Measurements from ENCODE around the gene TLE1.

Gene TLE1

DNA sequence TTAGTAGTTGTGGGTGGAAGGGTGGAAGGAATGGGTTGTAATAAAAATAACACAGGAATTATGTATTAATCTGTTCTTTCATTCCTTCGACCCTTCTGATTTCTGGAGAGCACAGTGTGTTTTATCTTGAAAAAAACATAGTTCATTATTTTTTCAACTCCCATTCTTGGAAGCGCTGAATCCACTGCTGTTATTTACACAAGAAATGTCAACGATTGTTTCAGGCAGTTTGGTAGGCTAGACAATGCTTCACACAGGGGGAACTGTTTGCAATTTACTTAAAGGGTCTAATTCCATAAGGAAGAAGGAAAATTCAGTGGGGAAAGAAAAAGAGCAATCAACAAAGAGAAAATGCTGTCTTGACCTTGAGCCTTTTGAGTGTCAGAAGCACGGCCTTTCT lies 142.9 kb downstream of the TLE1 start:
- H3K36me3 ChIP-seq (replicated peaks), result no peaks in the 10 kb centered on the region
- no peaks in the 10 kb centered on the region for H3K27me3 ChIP-seq (replicated peaks)
- no peak for TF ChIP-seq CTCF (IDR thresholded peaks at IDR 0.05; ENCODE audit: low read depth, low read length, missing control alignments)
- no peak overlapping the region for H3K4me3 ChIP-seq (ENCODE audit: low read depth, low read length)
- no peak for DNase-seq
- in situ Hi-C loops (cut with HindIII; ENCODE audit: low pct_ligation_motif_present, low sequenced_read_pairs), result no loop called here
- no peak overlapping the region for H3K27ac ChIP-seq

GRCh38 chr9:81543695-81544094 lies 145.7 kb downstream of the TLE1 start:
- in situ Hi-C loops (cut with HindIII; ENCODE audit: low pct_ligation_motif_present, low sequenced_read_pairs), result no loop called here
- Histone ChIP-seq H3K4me3 (ENCODE audit: low read depth, low read length) (no peak overlapping the region), H3K27me3 (replicated peaks) (no peaks in the 10 kb centered on the region), H3K36me3 (replicated peaks) (no peaks in the 10 kb centered on the region), H3K27ac (no peak overlapping the region)
- no peak for TF ChIP-seq CTCF (IDR thresholded peaks at IDR 0.05; ENCODE audit: low read depth, low read length, missing control alignments)
- DNase-seq, result no peak

DNA sequence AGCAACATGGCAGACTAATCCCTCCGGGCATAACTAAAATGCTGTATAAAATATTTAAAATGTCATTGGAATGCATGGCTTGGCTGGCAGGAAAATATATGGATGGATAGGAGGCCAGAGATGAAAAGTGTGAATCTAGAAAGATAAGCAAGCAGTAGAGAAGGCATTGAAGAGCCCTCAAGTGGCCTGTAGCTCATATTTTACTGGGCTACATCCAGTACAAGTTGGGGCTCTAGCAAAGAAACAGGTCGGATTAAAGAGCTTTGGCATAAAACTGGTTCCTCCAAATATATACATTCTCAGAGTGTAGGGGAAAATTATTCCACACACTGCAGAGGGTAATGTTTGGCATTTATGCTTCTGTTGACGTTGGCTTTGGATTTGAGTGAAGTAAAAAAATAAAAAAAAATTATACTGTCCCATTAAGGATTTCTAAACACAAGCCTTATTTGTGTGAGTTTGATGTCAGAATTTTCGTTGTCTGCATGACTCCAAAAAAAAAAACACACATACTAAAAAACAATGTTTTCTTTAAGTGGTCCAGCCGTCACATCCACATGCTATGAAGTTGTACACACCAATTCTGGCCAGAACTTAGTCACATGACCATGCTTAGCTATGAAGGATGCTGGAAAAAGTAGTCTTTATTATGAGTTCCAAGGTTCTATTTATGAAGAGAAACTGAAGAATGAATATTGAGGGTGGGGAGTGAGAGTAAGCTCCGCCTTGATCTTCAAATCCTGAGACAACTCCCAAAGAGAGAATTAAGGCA lies 147.0 kb downstream of the TLE1 start:
- in situ Hi-C loops (cut with HindIII; ENCODE audit: low pct_ligation_motif_present, low sequenced_read_pairs), result no loop called here
- Histone ChIP-seq H3K36me3 (replicated peaks) (no peaks in the 10 kb centered on the region), H3K27ac (no peak overlapping the region), H3K27me3 (replicated peaks) (no peaks in the 10 kb centered on the region), H3K4me3 (ENCODE audit: low read depth, low read length) (no peak overlapping the region)
- TF ChIP-seq CTCF (IDR thresholded peaks at IDR 0.05; ENCODE audit: low read depth, low read length, missing control alignments), result no peak
- DNase-seq, result no peak

DNA sequence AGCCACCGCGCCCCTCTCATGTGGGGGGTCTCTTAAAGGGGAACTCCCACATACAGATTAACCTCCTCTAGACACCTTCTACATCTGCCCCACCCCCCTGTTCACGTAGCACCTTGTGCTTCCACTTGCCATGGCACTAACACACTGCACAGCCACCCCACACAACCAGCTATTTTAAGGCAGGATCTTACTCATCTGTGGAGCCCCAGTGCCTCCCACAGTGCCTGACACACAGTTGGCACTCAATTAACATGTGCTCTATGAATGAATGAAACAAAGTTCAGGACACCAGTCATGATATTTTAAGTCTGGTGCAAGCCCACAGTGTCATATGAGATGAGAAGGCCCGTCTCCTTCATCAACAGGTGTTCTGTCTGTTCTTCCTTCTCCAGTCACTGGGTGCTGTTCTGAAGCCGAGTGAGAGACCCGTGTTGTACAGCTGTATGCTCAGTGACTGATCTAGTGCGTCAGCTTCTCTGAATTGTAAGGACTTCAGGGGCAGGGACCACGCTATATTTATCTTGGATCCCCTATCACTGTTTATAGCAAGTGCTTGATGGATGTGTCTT lies 149.1 kb downstream of the TLE1 start:
- no peak overlapping the region for H3K4me3 ChIP-seq (ENCODE audit: low read depth, low read length)
- TF ChIP-seq CTCF (IDR thresholded peaks at IDR 0.05; ENCODE audit: low read depth, low read length, missing control alignments), result no peak
- in situ Hi-C loops (cut with HindIII; ENCODE audit: low pct_ligation_motif_present, low sequenced_read_pairs), result no loop called here
- no peak overlapping the region for H3K27ac ChIP-seq
- DNase-seq, result no peak
- H3K36me3 ChIP-seq (replicated peaks), result no peaks in the 10 kb centered on the region
- H3K27me3 ChIP-seq (replicated peaks), result no peaks in the 10 kb centered on the region

- Histone ChIP-seq H3K27ac (no peak overlapping the region), H3K4me3 (ENCODE audit: low read depth, low read length) (no peak overlapping the region), H3K27me3 (replicated peaks) (no peaks in the 10 kb centered on the region), H3K36me3 (replicated peaks) (no peaks in the 10 kb centered on the region)
- TF ChIP-seq CTCF (IDR thresholded peaks at IDR 0.05; ENCODE audit: low read depth, low read length, missing control alignments), result no peak
- no peak for DNase-seq
- in situ Hi-C loops (cut with HindIII; ENCODE audit: low pct_ligation_motif_present, low sequenced_read_pairs), result no loop called here
Measured at GRCh38 chr9:81539317-81539716, 150.0 kb downstream of the TLE1 start.

Data from brain microvascular endothelial cell (primary cell).